Measurements from ENCODE around the gene AZIN2. TPM values are rescaled to one million over a fixed set of nuclear protein-coding genes. Genes with fewer than 3 reads are reported as not detected.
A peak's percentile ranks its signal among the peaks of the same experiment; 100 is the strongest.

AZIN2 gene
- total and polyA plus RNA-seq, 2 of the 13 experiments (the other 11 are each of a cell fraction or from before 2014, with no cell fraction given), result 1.7 to 3.5 TPM

- in situ Hi-C loops (cut with HindIII; ENCODE audit: extremely low pct_ligation_motif_present, low pct_unique_long_range_greater_than_20kb), result loop anchor here (5.0 kb wide), 1 partner anchor 125 kb away; no protein-coding TSS in a partner anchor
- no TSS peak for BruUV-seq (replicated peaks)
Observed at GRCh38 chr1:33057095-33057494, 23.9 kb upstream of the AZIN2 start.

More at GRCh38 chr1:33057095-33057494, 23.9 kb upstream of the AZIN2 start:
- no peaks in the 10 kb centered on the region for H3K79me2 ChIP-seq (ENCODE audit: insufficient read depth, low read length)
- intact Hi-C loops (cut with micrococcal nuclease; ENCODE audit: unreplicated experiment), result loop anchor here (10.0 kb wide), 1 partner anchor 52 kb away; no protein-coding TSS in a partner anchor
- FAIRE-seq, result no peak
- H4K20me1 ChIP-seq (ENCODE audit: insufficient read depth, low read length), result no peaks in the 10 kb centered on the region
- 22% methylated on average over 2 of the region's 2 CpGs for WGBS (ENCODE audit: low lambda C conversion rate)
- H3K9ac ChIP-seq (ENCODE audit: insufficient read depth, low read depth, low read length), result no peak overlapping the region
- no peaks in the 10 kb centered on the region for H3K9me3 ChIP-seq (ENCODE audit: low read length)
- no peak overlapping the region for H3K27ac ChIP-seq (ENCODE audit: extremely low read length, insufficient read depth, low read length)
- no peaks in the 10 kb centered on the region for H3K36me3 ChIP-seq (replicated peaks in 1 of 2; ENCODE audit: control insufficient read depth in 1 of 2, insufficient read depth in 2 of 2, low read length in 2 of 2)
- H2AFZ ChIP-seq (ENCODE audit: low read length), result no peak overlapping the region
- CTCF ChIA-PET (ENCODE audit: low intra/inter-chr PET ratio, low total read pairs), result interaction anchor here (0.8 kb wide), 1 partner anchor 124 kb away, joined by 3 read pairs; no protein-coding TSS in a partner anchor
- H3K4me1 ChIP-seq (ENCODE audit: insufficient read depth, low read length), result peaks cover 38% of the 10 kb centered on the region
- H3K4me2 ChIP-seq (ENCODE audit: low read depth, low read length), result no peak overlapping the region
- POLR2A ChIA-PET, result interaction anchor here (2.0 kb wide), 1 partner anchor 93 kb away, joined by 6 read pairs; the partner anchor contains the start of gene RNF19B
- H3K27me3 ChIP-seq (ENCODE audit: control insufficient read depth in 1 of 2, insufficient read depth in 2 of 2, low read length in 2 of 2), result no peaks in the 10 kb centered on the region
- TF ChIP-seq HNF4G (IDR thresholded peaks at IDR 0.05; ENCODE audit: borderline replicate concordance, low read depth, low read length) (no peak), HNF4G (CRISPR knock-in tag; IDR thresholded peaks at IDR 0.05; ENCODE audit: borderline replicate concordance, low read depth) (no peak), MAFK (conservative IDR thresholded peaks at IDR 0.05 in 1 of 2, IDR thresholded peaks at IDR 0.05 in 1 of 2; ENCODE audit: low read length in 2 of 2) (peak; percentile 7 to 16; a peak in 1 of 4 replicates), ZBED4 (CRISPR knock-in tag; IDR thresholded peaks at IDR 0.05; ENCODE audit: borderline replicate concordance) (no peak), RBAK (CRISPR knock-in tag; IDR thresholded peaks at IDR 0.05) (0 out of 2 replicates have a peak, but pooled peaks have one; percentile 70), NCOA1 (CRISPR knock-in tag; IDR thresholded peaks at IDR 0.05) (no peak), ZBTB21 (CRISPR knock-in tag; IDR thresholded peaks at IDR 0.05) (no peak)
- ATAC-seq, result no peak
- H3K4me3 ChIP-seq (replicated peaks in 1 of 3; ENCODE audit: insufficient read depth in 1 of 3, low read depth in 2 of 3, low read length in 3 of 3), result no peak overlapping the region
- no peak for DNase-seq (ENCODE audit: low spot score)

All from HepG2 (cell line).